Measurements from ENCODE around the gene ZNF609.
"Not testable (repeated sequence)": the region's sequence is repeated elsewhere in the genome, so short reads cannot be mapped to it uniquely, and the experiment has no call there.

ZNF609 gene

GRCh38 chr15:64455961-64456371 lies 4.4 kb upstream of the ZNF609 start:
- no peak for DNase-seq (ENCODE audit: low spot score)

GRCh38 chr15:64456634-64457108 lies 3.7 kb upstream of the ZNF609 start:
- DNase-seq (ENCODE audit: low spot score): no peak

GRCh38 chr15:64459066-64459781 lies 1.2 kb upstream of the ZNF609 start:
- no peak for DNase-seq (ENCODE audit: low spot score)

- DNase-seq (ENCODE audit: low spot score): peak; percentile 58
These were observed 644 bp downstream of the ZNF609 start for GRCh38 chr15:64460724-64461720.

- no peak for DNase-seq (ENCODE audit: low spot score)
These were observed 1.4 kb downstream of the ZNF609 start for GRCh38 chr15:64461721-64462162.

GRCh38 chr15:64462492-64462891 lies 2.1 kb downstream of the ZNF609 start:
- no peak for DNase-seq (ENCODE audit: low spot score)

- no peak for DNase-seq (ENCODE audit: low spot score)
These were observed 4.1 kb downstream of the ZNF609 start for GRCh38 chr15:64464276-64465005.

GRCh38 chr15:64466408-64467141 lies 6.2 kb downstream of the ZNF609 start:
- no peak for DNase-seq (ENCODE audit: low spot score)

- no peak for DNase-seq (ENCODE audit: low spot score)
These were observed 11.8 kb downstream of the ZNF609 start for GRCh38 chr15:64472161-64472560.

- DNase-seq (ENCODE audit: low spot score): no peak
These were observed 14.5 kb downstream of the ZNF609 start for GRCh38 chr15:64474846-64475245.

- no peak for DNase-seq (ENCODE audit: low spot score)
These were observed 16.2 kb downstream of the ZNF609 start for GRCh38 chr15:64476550-64476949.

GRCh38 chr15:64478863-64479262 lies 18.5 kb downstream of the ZNF609 start:
- DNase-seq (ENCODE audit: low spot score): no peak

- no peak for DNase-seq (ENCODE audit: low spot score)
These were observed 20.5 kb downstream of the ZNF609 start for GRCh38 chr15:64480891-64481290.

GRCh38 chr15:64483749-64484148 lies 23.4 kb downstream of the ZNF609 start:
- DNase-seq (ENCODE audit: low spot score): no peak

- DNase-seq (ENCODE audit: low spot score): no peak
These were observed 25.4 kb downstream of the ZNF609 start for GRCh38 chr15:64485796-64486195.

- DNase-seq (ENCODE audit: low spot score): no peak
These were observed 30.4 kb downstream of the ZNF609 start for GRCh38 chr15:64490598-64491259.

GRCh38 chr15:64493641-64494040 lies 33.3 kb downstream of the ZNF609 start:
- no peak for DNase-seq (ENCODE audit: low spot score)

GRCh38 chr15:64495968-64496367 lies 35.6 kb downstream of the ZNF609 start:
- not testable (repeated sequence) for DNase-seq (ENCODE audit: low spot score)

GRCh38 chr15:64500695-64501395 lies 40.5 kb downstream of the ZNF609 start:
- no peak for DNase-seq (ENCODE audit: low spot score)

GRCh38 chr15:64501396-64501715 lies 41.0 kb downstream of the ZNF609 start:
- no peak for DNase-seq (ENCODE audit: low spot score)

All from LoVo (cell line).